Measurements from ENCODE around the gene DGCR8. TPM values are rescaled to one million over a fixed set of nuclear protein-coding genes. Genes with fewer than 3 reads are reported as not detected.

The DGCR8 gene
- polyA plus RNA-seq, 2 of the 4 experiments (the other 2 are of a cell fraction): 18.1 to 21.3 TPM

DNA sequence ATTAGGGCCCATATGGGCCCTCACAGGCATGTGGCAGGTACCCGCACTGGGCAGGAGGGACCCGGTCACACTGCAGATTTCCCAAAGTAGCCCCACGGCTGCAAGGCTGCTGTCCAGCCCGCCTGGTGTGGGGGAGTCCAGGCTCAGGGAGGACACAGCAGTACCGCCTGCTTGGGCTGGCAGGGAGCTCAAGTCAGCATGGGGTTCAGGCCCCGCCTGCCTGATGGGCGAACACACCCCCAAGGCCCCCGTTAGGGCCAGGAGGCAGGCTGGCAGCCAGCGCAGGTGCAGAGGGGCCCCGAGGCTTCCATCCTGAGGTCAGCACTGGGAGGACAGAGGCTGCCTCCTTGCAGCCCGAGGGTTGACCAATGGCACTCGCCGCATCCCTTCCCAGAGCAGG lies 57.1 kb downstream of the DGCR8 start:
- ChIA-PET CTCF (interaction anchor here (1.4 to 1.5 kb wide), 2 partner anchors 19 to 20 kb away, joined by 3 to 4 read pairs; no protein-coding TSS in a partner anchor), POLR2A (no interaction called here)
- 87% methylated on average over 3 of the region's 13 CpGs for WGBS (ENCODE audit: missing lambda C conversion rate)
- no peak for FAIRE-seq
- H3K4me2 ChIP-seq: no peak overlapping the region
- peaks cover 7% of the 10 kb centered on the region; the same call in 1 of the 3 replicates for H3K4me1 ChIP-seq
- H3K27ac ChIP-seq: no peak overlapping the region
- no peak overlapping the region for H3K4me3 ChIP-seq
- ATAC-seq: no peak
- TF ChIP-seq EHF (CRISPR knock-in tag; IDR thresholded peaks at IDR 0.05) (no peak), RCOR1 (IDR thresholded peaks at IDR 0.05; ENCODE audit: low read depth, low read length) (no peak), ZFP36 (IDR thresholded peaks at IDR 0.05; ENCODE audit: borderline replicate concordance, partially characterized antibody) (no peak)
- TF ChIP-seq, protein P1, sequence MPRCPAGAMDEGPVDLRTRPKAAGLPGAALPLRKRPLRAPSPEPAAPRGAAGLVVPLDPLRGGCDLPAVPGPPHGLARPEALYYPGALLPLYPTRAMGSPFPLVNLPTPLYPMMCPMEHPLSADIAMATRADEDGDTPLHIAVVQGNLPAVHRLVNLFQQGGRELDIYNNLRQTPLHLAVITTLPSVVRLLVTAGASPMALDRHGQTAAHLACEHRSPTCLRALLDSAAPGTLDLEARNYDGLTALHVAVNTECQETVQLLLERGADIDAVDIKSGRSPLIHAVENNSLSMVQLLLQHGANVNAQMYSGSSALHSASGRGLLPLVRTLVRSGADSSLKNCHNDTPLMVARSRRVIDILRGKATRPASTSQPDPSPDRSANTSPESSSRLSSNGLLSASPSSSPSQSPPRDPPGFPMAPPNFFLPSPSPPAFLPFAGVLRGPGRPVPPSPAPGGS (IDR thresholded peaks at IDR 0.05): no peak
- DNase-seq (ENCODE audit: low read depth in 1 of 2, low spot score in 1 of 2): no peak
- no peaks in the 10 kb centered on the region for H3K9me3 ChIP-seq

DNA sequence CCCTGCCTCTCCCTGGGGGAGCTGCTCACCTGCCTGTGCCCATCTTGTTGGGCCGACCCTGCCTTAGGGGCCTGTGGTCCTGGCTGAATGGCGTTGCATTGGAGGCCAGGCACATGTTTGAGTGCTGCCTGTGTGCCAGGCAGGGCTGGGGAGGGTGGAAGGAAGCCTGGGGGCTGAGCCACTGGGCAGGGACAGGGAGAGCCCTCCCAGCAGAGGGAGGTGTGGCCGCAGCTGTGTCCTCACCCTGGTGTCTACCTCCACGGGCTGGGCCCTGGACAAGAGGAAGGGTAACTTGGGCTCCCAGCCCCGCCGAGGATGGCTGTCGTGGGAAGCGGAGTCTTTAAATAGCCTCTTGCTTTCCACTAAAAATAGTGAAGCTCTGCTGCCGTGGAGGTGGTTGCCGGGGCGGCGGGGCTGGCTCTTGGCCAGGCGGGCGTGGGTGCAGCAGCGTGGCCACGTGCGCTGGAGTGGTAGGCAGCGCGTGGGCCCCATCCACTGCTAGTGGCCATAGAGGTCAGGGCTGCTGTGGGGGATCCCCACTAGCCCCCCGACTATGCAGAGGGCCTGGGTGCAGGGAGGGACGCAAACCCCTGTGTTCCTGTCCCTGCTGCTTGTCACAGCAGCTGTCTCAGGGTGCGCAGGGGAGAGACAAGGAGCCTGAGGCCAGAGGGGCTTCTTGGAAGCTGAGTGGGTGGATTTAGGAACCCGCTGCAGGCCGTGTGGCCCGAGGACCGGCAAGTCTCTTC lies 57.8 kb downstream of the DGCR8 start:
- Histone ChIP-seq H3K9me3 (no peaks in the 10 kb centered on the region), H3K4me1 (peaks cover 4% of the 10 kb centered on the region; the same call in 1 of the 3 replicates), H3K4me3 (no peak overlapping the region), H3K4me2 (no peak overlapping the region), H3K27ac (no peak overlapping the region)
- CTCF ChIA-PET: interaction anchor here (1.5 to 1.6 kb wide), 2 partner anchors 9 to 19 kb away, joined by 4 read pairs; no protein-coding TSS in a partner anchor
- DNase-seq (ENCODE audit: low read depth in 1 of 2, low spot score in 1 of 2) (no peak), ATAC-seq (no peak), FAIRE-seq (no peak)
- TF ChIP-seq, protein P2, sequence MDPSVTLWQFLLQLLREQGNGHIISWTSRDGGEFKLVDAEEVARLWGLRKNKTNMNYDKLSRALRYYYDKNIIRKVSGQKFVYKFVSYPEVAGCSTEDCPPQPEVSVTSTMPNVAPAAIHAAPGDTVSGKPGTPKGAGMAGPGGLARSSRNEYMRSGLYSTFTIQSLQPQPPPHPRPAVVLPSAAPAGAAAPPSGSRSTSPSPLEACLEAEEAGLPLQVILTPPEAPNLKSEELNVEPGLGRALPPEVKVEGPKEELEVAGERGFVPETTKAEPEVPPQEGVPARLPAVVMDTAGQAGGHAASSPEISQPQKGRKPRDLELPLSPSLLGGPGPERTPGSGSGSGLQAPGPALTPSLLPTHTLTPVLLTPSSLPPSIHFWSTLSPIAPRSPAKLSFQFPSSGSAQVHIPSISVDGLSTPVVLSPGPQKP (IDR thresholded peaks at IDR 0.05; ENCODE audit: low read depth, low read length): no peak
- no peak for TF ChIP-seq ZFP36 (IDR thresholded peaks at IDR 0.05; ENCODE audit: borderline replicate concordance, partially characterized antibody)
- WGBS (ENCODE audit: missing lambda C conversion rate): 86% methylated on average over 11 of the region's 26 CpGs
- POLR2A ChIA-PET: no interaction called here

DNA sequence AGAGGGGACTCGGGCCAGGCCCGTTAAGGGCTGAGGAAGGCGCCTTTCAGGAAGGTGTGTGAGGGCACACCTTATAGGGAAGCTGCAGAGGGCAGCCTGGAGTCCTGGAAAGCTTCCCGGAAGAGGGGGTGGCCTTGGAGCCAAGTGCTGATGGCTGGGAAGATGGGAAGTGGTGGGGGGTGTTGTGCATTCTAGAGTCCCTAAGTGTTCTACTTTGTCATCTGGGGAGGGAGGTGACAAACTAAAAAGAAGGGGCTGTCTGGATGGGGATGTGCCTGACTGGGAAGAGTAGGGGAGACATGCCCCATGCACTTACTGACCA lies 58.3 kb downstream of the DGCR8 start:
- Histone ChIP-seq H3K9me3 (no peaks in the 10 kb centered on the region), H3K27ac (no peak overlapping the region), H3K4me2 (no peak overlapping the region), H3K4me1 (no peaks in the 10 kb centered on the region; the same call in 2 of the 3 replicates), H3K4me3 (no peak overlapping the region)
- TF ChIP-seq ZNF302 (CRISPR knock-in tag; IDR thresholded peaks at IDR 0.05) (no peak), ZC3H11A (IDR thresholded peaks at IDR 0.05) (no peak), FOSB (CRISPR knock-in tag; IDR thresholded peaks at IDR 0.05) (no peak), RAD21 (conservative IDR thresholded peaks at IDR 0.05 in 1 of 2, IDR thresholded peaks at IDR 0.05 in 1 of 2) (no peak), RNF2 (IDR thresholded peaks at IDR 0.05; ENCODE audit: borderline replicate concordance, low read depth) (no peak), HOXB5 (CRISPR knock-in tag; IDR thresholded peaks at IDR 0.05) (no peak), HDAC2 (IDR thresholded peaks at IDR 0.05) (no peak)
- TF ChIP-seq, protein P3, sequence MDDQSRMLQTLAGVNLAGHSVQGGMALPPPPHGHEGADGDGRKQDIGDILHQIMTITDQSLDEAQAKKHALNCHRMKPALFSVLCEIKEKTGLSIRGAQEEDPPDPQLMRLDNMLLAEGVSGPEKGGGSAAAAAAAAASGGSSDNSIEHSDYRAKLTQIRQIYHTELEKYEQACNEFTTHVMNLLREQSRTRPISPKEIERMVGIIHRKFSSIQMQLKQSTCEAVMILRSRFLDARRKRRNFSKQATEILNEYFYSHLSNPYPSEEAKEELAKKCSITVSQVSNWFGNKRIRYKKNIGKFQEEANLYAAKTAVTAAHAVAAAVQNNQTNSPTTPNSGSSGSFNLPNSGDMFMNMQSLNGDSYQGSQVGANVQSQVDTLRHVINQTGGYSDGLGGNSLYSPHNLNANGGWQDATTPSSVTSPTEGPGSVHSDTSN (IDR thresholded peaks at IDR 0.05): no peak
- POLR2A ChIA-PET: no interaction called here
- ATAC-seq (no peak; a peak in 1 of 6 replicates), DNase-seq (ENCODE audit: low read depth in 1 of 2, low spot score in 1 of 2) (no peak), FAIRE-seq (no peak)
- CTCF ChIA-PET: interaction anchor here (1.5 to 1.6 kb wide), 2 partner anchors 9 to 19 kb away, joined by 4 read pairs; no protein-coding TSS in a partner anchor
- 75% methylated on average over 4 of the region's 4 CpGs for WGBS (ENCODE audit: missing lambda C conversion rate)

DNA sequence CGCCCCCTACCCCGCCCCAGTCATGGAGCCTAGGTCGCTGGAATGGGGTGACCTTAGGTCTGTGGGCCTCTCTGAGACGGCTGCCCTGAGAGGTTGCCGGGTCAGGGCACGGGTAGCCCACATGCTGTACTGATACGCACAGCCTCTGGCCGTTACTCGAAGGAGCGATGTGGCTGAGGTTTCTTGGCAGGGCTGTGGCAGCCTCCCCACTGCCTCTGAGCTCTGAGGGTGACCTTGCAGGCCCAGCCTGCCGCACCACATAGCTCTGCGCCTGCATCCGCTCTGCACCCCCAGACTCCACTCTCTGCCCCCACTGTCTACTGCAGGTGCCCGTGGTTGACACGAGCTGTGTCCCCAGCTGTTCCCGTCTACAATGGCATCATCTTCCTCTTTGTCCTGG lies 58.8 kb downstream of the DGCR8 start:
- H3K4me2 ChIP-seq: no peak overlapping the region
- CTCF ChIA-PET: interaction anchor here (1.2 to 1.6 kb wide), 3 partner anchors 10 to 18 kb away, joined by 3 to 4 read pairs (median 4); no protein-coding TSS in a partner anchor
- no peak for DNase-seq (ENCODE audit: low read depth in 1 of 2, low spot score in 1 of 2)
- POLR2A ChIA-PET: no interaction called here
- H3K27ac ChIP-seq: no peak overlapping the region
- no peak for ATAC-seq
- no peaks in the 10 kb centered on the region for H3K9me3 ChIP-seq
- H3K4me1 ChIP-seq: no peaks in the 10 kb centered on the region; the same call in 2 of the 3 replicates
- no peak overlapping the region for H3K4me3 ChIP-seq
- FAIRE-seq: no peak
- 96% methylated on average over 6 of the region's 16 CpGs for WGBS (ENCODE audit: missing lambda C conversion rate)
- no peak for TF ChIP-seq HEYL (CRISPR knock-in tag; IDR thresholded peaks at IDR 0.05)
- TF ChIP-seq JUNB (IDR thresholded peaks at IDR 0.05): no peak
- TF ChIP-seq, protein P1 (IDR thresholded peaks at IDR 0.05): no peak
- no peak for TF ChIP-seq SREBF2 (IDR thresholded peaks at IDR 0.05)
- TF ChIP-seq, protein P2 (IDR thresholded peaks at IDR 0.05; ENCODE audit: low read depth, low read length): no peak
- TF ChIP-seq, protein P4, sequence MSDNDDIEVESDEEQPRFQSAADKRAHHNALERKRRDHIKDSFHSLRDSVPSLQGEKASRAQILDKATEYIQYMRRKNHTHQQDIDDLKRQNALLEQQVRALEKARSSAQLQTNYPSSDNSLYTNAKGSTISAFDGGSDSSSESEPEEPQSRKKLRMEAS (IDR thresholded peaks at IDR 0.05): no peak
- TF ChIP-seq, protein P5, sequence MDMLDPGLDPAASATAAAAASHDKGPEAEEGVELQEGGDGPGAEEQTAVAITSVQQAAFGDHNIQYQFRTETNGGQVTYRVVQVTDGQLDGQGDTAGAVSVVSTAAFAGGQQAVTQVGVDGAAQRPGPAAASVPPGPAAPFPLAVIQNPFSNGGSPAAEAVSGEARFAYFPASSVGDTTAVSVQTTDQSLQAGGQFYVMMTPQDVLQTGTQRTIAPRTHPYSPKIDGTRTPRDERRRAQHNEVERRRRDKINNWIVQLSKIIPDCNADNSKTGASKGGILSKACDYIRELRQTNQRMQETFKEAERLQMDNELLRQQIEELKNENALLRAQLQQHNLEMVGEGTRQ (IDR thresholded peaks at IDR 0.05): no peak
- no peak for TF ChIP-seq GATA3 (IDR thresholded peaks at IDR 0.05; ENCODE audit: borderline replicate concordance)
- no peak for TF ChIP-seq FOSL2 (IDR thresholded peaks at IDR 0.05)
- no peak for TF ChIP-seq FOSL2 (CRISPR knock-in tag; IDR thresholded peaks at IDR 0.05)
- no peak for TF ChIP-seq HDAC2 (IDR thresholded peaks at IDR 0.05)

Measured in A549 (cell line).